ENCODE data around the gene WASHC3. TPM values are rescaled to one million over a fixed set of nuclear protein-coding genes. Genes with fewer than 3 reads are reported as not detected.

Gene WASHC3
- 10 to 100 TPM; 49.2 to 61.0 (median 54.8) TPM for total RNA-seq (2021; fragmentation: NEBNext Ultra II Directional; extraction: Animal tissue kit (Norgen Biotek cat#: 25700))
- long read RNA-seq, transcript WASHC3-201 (7 exons, 916 nt), result major isoform, 47 of 70 reads
- long read RNA-seq, transcript WASHC3-213 (7 exons, 865 nt), result minor isoform, 14 of 70 reads
- long read RNA-seq, partial matches to known transcripts, result 2 of 70 reads
- long read RNA-seq, other reads (novel, unspliced or antisense), result 7 of 70 reads

GRCh38 chr12:102061560-102062418, at the start of gene WASHC3:
Gene WASHC3 (minus strand): TSS chr12:102061991. CDS start chr12:102061962, 29 bp downstream.
- DNase-seq, result peak; percentile 90
- Mint-ChIP-seq H3K27me3 (ENCODE audit: insufficient read depth) (0 out of 2 replicates have a peak, but pooled peaks cover 2% of the 10 kb centered on the region), H3K27ac (peak within 1 kb of the TSS; percentile 94), H3K9me3 (no peaks in the 10 kb centered on the region), H3K4me3 (peak within 1 kb of the TSS; percentile 94), H3K4me1 (ENCODE audit: low read depth) (peaks cover 24% of the 10 kb centered on the region), H3K36me3 (ENCODE audit: low read depth) (peaks cover 18% of the 10 kb centered on the region)
- no peak for TF ChIP-seq CTCF (IDR thresholded peaks at IDR 0.05)

GRCh38 chr12:102110782-102111181, 49.0 kb upstream of the WASHC3 start:
- H3K27ac Mint-ChIP-seq, result no peak overlapping the region; the same call in 1 of the 2 replicates
- no peaks in the 10 kb centered on the region for H3K4me1 Mint-ChIP-seq (ENCODE audit: low read depth)
- H3K27me3 Mint-ChIP-seq (ENCODE audit: insufficient read depth), result peaks cover 1% of the 10 kb centered on the region; the same call in 1 of the 2 replicates
- no peaks in the 10 kb centered on the region for H3K9me3 Mint-ChIP-seq
- TF ChIP-seq CTCF (IDR thresholded peaks at IDR 0.05), result no peak
- peaks cover 56% of the 10 kb centered on the region for H3K36me3 Mint-ChIP-seq (ENCODE audit: low read depth)
- H3K4me3 Mint-ChIP-seq, result no peak overlapping the region
- no peak for DNase-seq

- H3K27ac Mint-ChIP-seq, result 0 out of 2 replicates have a peak overlapping the region, but pooled peaks have one; percentile 24
- H3K4me3 Mint-ChIP-seq, result no peak overlapping the region
- TF ChIP-seq CTCF (IDR thresholded peaks at IDR 0.05), result no peak
- H3K9me3 Mint-ChIP-seq, result no peaks in the 10 kb centered on the region
- no peaks in the 10 kb centered on the region for H3K4me1 Mint-ChIP-seq (ENCODE audit: low read depth)
- peaks cover 1% of the 10 kb centered on the region; the same call in 1 of the 2 replicates for H3K27me3 Mint-ChIP-seq (ENCODE audit: insufficient read depth)
- peaks cover 80% of the 10 kb centered on the region for H3K36me3 Mint-ChIP-seq (ENCODE audit: low read depth)
- DNase-seq, result no peak
Observed at GRCh38 chr12:102107970-102108369, 46.2 kb upstream of the WASHC3 start.

- TF ChIP-seq CTCF (IDR thresholded peaks at IDR 0.05), result no peak
Observed at GRCh38 chr12:102106905-102107304, 45.1 kb upstream of the WASHC3 start.

GRCh38 chr12:102096855-102097254, 35.1 kb upstream of the WASHC3 start:
- Mint-ChIP-seq H3K4me1 (ENCODE audit: low read depth) (peaks cover 26% of the 10 kb centered on the region), H3K27me3 (ENCODE audit: insufficient read depth) (no peaks in the 10 kb centered on the region), H3K9me3 (no peaks in the 10 kb centered on the region), H3K36me3 (ENCODE audit: low read depth) (peaks cover 17% of the 10 kb centered on the region; the same call in 1 of the 2 replicates), H3K27ac (no peak overlapping the region), H3K4me3 (no peak overlapping the region)
- no peak for DNase-seq
- TF ChIP-seq CTCF (IDR thresholded peaks at IDR 0.05), result no peak

More at GRCh38 chr12:102106905-102107304, 45.1 kb upstream of the WASHC3 start:
- H3K4me1 Mint-ChIP-seq (ENCODE audit: low read depth), result no peaks in the 10 kb centered on the region
- DNase-seq, result no peak
- H3K27me3 Mint-ChIP-seq (ENCODE audit: insufficient read depth), result peaks cover 1% of the 10 kb centered on the region; the same call in 1 of the 2 replicates
- no peaks in the 10 kb centered on the region for H3K9me3 Mint-ChIP-seq
- H3K27ac Mint-ChIP-seq, result no peak overlapping the region
- no peak overlapping the region for H3K4me3 Mint-ChIP-seq
- peaks cover 88% of the 10 kb centered on the region for H3K36me3 Mint-ChIP-seq (ENCODE audit: low read depth)
